GM12891 (cell line): Measurements from ENCODE around the gene CD226.
A peak's percentile ranks its signal among the peaks of the same experiment; 100 is the strongest.
"Not testable (repeated sequence)": the region's sequence is repeated elsewhere in the genome, so short reads cannot be mapped to it uniquely, and the experiment has no call there.

Source experiments
- DNase-seq: peaks from one replicate; pipeline ENCODE4 v3.0.0; 2011; ENCODE audit warnings: low spot score; ENCODE audit not compliant: insufficient read length
- FAIRE-seq: peaks from 2 replicates; lab custom pipeline; 2011; peaks lifted over from hg19 to GRCh38; lab: Jason Lieb, UNC
- PAX5 ChIP-seq: IDR thresholded peaks from 2 replicates; pipeline ENCODE4 v1.6.1; 2011; ENCODE audit warnings: low read length, moderate library complexity, mild to moderate bottlenecking; ENCODE audit not compliant: insufficient read depth, severe bottlenecking
- POLR2A ChIP-seq: IDR thresholded peaks from 2 replicates; pipeline ENCODE4 v1.6.1; 2011; ENCODE audit warnings: low read depth, low read length, control low read depth
- POLR2AphosphoS5 ChIP-seq: IDR thresholded peaks from 2 replicates; pipeline ENCODE4 v1.6.1; 2011; ENCODE audit warnings: low read depth, low read length, control low read depth
- POU2F2 ChIP-seq: IDR thresholded peaks from 2 replicates; pipeline ENCODE4 v1.6.1; 2011; ENCODE audit warnings: low read depth, mild to moderate bottlenecking, control low read depth, low read length, moderate library complexity
- SPI1 ChIP-seq: IDR thresholded peaks from 2 replicates; pipeline ENCODE4 v1.6.1; 2011; ENCODE audit warnings: low read depth, low read length, control low read depth
- TAF1 ChIP-seq: IDR thresholded peaks from 2 replicates; pipeline ENCODE4 v1.6.1; 2011; ENCODE audit warnings: low read depth, low read length, control low read depth

The CD226 gene

DNA sequence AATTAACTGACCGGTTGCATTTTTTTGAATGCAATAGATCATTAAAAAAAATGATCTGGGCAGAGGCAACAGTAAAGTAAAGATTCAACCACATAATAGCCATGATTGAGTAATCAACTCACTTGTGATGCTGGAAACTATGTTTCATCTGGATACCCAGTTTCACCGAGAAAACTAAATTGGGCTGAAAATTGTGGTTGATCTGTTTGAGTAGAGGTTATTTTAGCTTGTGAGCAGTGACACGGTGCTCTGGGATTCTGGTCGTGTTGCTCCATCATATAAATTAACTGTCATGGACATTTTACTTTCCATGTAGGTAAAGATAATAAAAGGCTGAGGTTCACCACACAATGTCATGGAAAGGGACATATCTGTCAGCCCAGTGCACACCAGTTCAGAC is 58.7 kb downstream of the CD226 start:
- no peak for DNase-seq
- no peak for TF ChIP-seq POLR2A
- no peak for TF ChIP-seq POU2F2
- TF ChIP-seq SPI1: no peak
- TF ChIP-seq PAX5: no peak
- no peak for FAIRE-seq

DNA sequence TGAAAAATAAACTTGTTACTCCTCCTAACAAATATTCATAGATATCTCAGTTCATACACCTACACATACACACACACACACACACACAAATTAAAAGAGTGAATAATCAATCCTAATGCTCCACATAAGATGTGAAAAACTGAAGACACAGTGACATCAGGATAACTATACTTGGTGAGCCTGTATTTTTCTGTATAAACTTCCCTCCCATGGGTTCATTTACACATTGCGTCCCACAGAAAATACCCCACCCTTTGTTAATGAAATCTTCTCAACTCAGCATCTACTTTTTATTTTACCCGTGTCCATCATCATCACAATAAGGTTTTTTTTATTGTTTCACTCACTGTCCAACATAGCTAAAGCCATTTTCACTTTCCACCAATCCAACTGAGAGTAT is 60.4 kb downstream of the CD226 start:
- TF ChIP-seq POLR2A: no peak
- no peak for TF ChIP-seq PAX5
- TF ChIP-seq SPI1: no peak
- TF ChIP-seq POLR2AphosphoS5: no peak
- no peak for TF ChIP-seq TAF1
- no peak for TF ChIP-seq POU2F2
- DNase-seq: no peak
- FAIRE-seq: peak; percentile 40

DNA sequence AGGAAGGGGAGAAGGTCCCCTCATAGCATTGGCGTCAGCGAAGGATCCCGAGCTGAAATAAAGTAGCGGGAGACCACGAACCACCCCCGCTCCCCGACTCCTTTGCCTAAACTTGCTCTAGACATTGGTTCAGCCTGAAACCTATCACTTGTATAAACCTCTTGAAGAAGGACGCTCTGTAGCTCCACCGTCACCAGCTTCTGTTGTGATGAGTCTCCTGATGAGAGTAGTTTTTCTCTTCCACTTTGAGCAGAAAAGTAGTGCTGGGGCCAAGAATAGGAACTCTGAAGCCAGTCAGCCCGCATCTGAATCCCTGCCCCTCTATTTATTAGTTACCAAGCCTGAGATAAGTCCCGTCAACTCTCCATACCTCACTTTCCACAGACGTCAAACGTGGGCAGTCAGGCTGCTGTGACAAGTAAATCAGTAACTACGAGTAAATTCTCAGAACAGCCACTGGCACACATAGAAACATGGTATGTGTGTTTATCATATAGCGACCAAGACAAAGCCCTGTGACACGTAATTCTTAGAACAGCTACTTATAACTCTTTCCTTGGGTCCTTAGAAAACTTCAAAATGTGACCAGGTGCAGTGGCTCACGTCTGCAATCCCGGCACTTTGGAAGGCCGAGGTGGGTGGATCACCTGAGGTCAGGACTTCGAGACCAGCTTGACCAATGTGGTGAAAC is 61.7 kb downstream of the CD226 start:
- no peak for FAIRE-seq
- DNase-seq: no peak
- no peak for TF ChIP-seq POLR2AphosphoS5
- no peak for TF ChIP-seq TAF1
- TF ChIP-seq POU2F2: no peak
- TF ChIP-seq SPI1: no peak
- TF ChIP-seq POLR2A: no peak
- TF ChIP-seq PAX5: no peak

DNA sequence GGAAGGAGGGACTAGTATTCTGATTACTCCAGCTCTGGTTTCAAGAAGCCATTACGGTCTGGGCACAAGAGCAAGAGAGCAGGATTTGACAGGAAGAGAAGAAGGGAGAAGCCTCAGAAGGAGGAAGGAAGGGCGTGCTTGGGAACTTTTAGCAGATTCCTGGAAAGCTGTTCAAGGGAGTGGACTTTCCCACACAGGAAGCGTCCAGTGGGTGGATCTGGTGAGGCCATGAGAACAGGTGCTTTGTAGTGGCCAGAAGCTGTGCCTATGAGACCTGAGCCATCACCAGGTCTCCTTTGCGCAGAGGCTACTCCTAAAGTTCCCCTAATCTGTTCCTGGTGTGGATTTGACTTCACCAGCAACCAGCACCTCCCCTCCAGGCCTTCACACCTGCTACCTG is 62.3 kb downstream of the CD226 start:
- TF ChIP-seq POLR2A (no peak), TAF1 (no peak), SPI1 (no peak), PAX5 (no peak), POLR2AphosphoS5 (no peak), POU2F2 (no peak)
- FAIRE-seq (no peak), DNase-seq (no peak)

DNA sequence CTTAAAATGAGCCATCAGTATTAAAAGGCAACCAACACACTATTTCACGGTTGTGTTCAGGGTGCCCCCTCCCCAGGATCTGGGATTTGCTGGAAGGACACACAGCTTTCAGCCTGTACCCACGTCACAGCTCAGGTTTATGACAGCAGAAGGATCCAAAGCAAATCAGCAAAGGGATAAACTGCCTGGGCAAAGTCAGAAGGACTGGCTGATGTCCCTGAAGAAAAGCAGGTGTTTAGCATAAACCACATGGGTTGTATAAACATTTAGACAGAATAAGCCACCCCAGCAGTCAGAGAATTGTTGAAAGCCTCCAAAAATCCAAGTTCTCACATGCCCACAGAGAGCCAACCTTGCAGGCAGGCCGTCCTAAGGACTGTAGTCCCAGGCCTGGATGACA is 63.9 kb downstream of the CD226 start:
- TF ChIP-seq POLR2AphosphoS5 (no peak), PAX5 (no peak), SPI1 (no peak), POLR2A (no peak)

DNA sequence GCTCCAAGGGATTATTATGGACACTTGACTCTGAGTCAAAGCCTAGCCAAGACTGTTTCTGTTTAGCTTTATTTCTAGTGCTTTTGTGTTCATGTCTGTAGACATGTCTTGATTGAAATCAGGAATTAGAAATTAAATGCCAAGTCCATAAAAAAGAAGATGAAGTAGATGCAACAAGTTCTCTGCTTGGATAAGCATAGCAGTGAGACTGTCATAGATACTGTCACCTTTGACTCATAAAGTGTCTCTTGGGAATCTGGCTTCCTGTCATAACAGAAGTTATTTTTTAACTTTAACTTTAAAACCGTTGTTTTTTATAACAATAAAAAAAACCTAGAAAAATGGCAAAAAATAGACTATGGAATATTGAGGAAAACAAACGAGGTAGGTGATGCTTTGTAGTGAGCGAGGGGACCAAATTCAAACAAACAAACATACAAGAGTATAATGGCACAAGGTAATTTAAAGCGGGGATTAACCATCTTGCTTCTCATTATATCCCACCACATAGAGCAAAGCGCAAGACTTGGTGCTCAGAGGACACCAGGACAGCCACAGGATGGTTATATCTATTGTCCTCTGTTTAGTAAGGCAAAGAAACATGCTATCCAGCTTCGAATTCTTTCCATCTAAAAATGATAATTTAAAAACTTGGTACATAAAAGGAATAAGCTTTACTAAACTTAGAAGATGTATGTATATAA is 64.6 kb downstream of the CD226 start:
- TF ChIP-seq PAX5: no peak
- TF ChIP-seq POU2F2: no peak
- TF ChIP-seq POLR2A: no peak
- TF ChIP-seq SPI1: no peak
- no peak for TF ChIP-seq TAF1
- no peak for TF ChIP-seq POLR2AphosphoS5
- no peak for FAIRE-seq
- no peak for DNase-seq

More for the DNA sequence above, 63.9 kb downstream of the CD226 start:
- DNase-seq: no peak
- FAIRE-seq: no peak

DNA sequence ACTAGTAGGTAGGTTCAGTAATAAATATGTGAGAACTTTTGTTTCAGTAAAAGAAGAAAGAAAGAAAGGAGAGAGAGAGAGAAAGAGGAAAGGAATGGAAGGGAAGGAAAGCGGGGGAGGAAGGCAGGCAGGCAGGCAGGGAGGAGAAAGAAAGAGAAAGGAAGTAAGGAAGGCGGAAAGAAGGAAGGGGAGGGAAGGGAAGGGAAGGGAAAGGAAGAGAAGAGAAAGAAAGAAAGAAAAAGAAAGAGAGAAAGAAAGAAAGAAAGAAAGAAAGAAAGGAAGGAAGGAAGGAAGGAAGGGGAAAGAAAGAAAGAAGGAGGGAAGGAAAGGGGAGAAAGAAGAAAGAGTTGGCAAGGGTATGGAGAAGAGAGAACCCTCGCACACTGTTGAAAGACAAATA is 67.6 kb downstream of the CD226 start:
- TF ChIP-seq TAF1 (no peak), POLR2AphosphoS5 (no peak), PAX5 (no peak), POU2F2 (no peak), POLR2A (no peak)

DNA sequence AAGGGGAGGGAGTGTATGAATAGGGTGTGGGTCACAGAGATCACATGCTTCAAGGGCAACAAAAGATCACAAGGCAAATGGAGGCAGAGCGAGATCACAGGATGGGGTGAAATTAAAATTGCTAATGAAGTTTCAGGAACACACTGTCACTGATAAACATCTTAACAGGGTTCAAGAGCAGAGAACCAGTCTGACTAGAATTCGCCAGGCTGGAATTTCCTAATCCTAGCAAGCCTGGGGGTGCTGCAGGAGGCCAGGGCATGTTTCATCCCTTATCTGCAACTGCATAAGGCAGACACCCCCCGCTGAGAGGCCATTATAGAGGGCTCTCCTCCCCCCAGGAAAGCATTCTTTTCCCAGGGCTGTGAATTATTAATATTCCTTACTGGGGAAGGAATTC is 68.6 kb downstream of the CD226 start:
- DNase-seq: not testable (repeated sequence)

More for the DNA sequence above, 67.6 kb downstream of the CD226 start:
- no peak for FAIRE-seq
- no peak for DNase-seq

DNA sequence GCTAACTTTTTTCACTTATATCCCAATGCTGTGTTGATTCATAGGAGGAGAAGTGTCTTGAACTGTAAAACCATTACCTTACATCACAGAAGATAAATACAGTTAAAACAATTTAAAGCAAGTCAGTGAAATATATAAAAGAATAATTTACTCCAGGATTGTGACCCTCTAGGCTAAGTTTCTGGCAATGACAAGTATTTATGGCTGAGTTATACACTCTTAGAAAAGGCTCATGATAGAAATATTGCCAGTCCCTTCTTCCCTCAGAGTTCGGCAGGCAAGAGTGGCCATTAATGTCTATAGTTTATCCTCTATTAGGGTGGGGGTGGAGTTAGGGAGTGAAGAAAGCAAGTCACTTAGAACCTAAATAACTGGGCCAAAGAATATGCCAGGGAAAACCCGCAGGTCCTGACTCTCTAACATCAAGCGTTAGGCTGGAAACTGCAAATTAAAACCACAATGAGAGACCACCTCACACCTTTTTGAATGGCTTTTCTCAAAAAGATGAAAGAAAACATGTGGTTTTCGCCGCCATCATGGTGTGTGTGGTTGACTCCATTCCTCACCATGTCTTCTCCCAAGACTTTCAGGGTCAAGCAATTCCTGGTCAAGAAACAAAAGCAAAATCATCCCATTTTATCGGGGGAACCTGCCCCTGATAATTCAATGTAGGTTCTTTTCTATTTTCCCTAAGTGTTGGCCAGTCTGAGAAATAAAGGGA is 69.3 kb downstream of the CD226 start:
- FAIRE-seq (no peak), DNase-seq (no peak)
- TF ChIP-seq SPI1 (no peak), TAF1 (no peak), POLR2AphosphoS5 (no peak), PAX5 (no peak), POU2F2 (no peak), POLR2A (no peak)

More for the DNA sequence above, 68.6 kb downstream of the CD226 start:
- FAIRE-seq: not testable (repeated sequence)

DNA sequence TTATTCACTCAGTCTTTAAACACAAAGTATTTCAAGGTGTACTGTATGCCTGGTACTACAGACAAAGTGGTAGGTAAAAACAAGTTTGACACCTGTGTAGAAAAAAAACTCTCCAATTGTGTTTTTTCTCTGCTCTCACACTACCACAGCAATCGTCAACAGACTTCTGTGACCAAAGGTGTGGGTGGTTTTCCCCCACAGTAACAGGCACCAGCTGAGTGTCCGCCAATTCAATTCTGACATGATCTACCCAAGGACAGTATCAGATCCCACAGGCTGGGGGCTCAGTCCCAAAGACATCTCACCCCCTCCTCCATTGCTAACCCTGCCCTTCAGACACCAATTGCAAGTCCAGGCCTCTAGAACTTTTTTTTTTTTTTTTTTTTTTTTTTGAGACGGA is 71.2 kb downstream of the CD226 start:
- FAIRE-seq (no peak), DNase-seq (no peak)
- TF ChIP-seq PAX5 (no peak), POLR2AphosphoS5 (no peak)

DNA sequence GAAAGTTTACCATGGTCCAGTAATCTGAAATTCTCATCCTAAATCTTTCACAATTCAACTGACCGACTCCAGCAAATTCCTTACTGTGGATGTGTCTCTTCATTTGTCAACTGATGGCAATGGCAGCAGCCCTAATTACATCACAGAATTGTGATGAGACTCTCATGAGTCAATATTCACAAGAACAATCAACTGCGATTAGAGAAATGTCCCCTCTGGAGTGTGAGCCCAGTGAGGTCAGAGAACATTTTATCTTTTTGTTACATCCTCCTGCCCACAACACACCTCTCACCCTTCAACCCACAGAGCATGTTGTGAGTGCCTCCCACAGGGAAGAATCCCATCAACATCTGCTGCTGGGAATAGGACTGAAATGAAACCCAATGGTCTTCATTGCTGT is 73.6 kb downstream of the CD226 start:
- DNase-seq (no peak), FAIRE-seq (peak; percentile 60)
- TF ChIP-seq POU2F2: no peak
- no peak for TF ChIP-seq SPI1
- TF ChIP-seq POLR2A: no peak
- TF ChIP-seq TAF1: no peak
- no peak for TF ChIP-seq POLR2AphosphoS5
- no peak for TF ChIP-seq PAX5
